Tibial nerve (tissue), 3 donors: ENCODE results near the gene CD2AP.

Source experiments
- POLR2A ChIP-seq, 2 donors: fragments of 450-650 bp; IDR thresholded peaks; one replicate each; pipeline ENCODE4 v1.6.1; 2017; ENCODE audit warnings: antibody characterized with exemption in 2 of 2, mild to moderate bottlenecking in 2 of 2, moderate library complexity in 2 of 2
- TF ChIP-seq, protein P1 (sequence below), 5 experiments: fragments of 200-600 bp in 3 of 5; fragments of 450-650 bp in 2 of 5; sonication (generic) in 3 of 5; IDR thresholded peaks; one replicate each; pipeline ENCODE4 v1.5.1; 2016 to 2019; ENCODE audit warnings: antibody characterized with exemption in 5 of 5, mild to moderate bottlenecking in 3 of 5, moderate library complexity in 2 of 5

DNA sequence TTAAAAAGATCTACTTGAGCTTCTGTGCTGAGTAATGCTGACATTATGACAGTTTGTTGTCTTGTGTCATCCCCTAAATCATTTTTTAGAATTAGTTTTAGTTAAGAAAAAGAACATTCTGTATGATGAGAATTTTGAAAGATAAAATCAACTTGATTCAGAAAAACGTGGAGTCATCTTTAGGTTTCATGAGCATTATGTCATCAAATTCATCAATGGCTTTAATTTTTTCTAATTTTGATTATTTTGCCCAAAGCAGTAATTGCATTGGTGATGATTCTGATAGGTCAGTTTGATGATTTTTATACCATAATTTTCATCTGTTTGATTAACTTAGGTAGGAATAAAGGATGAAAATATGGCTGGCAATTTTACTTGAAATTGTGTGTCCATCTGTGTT is 194.2 kb downstream of the CD2AP start:
- TF ChIP-seq, protein P1, sequence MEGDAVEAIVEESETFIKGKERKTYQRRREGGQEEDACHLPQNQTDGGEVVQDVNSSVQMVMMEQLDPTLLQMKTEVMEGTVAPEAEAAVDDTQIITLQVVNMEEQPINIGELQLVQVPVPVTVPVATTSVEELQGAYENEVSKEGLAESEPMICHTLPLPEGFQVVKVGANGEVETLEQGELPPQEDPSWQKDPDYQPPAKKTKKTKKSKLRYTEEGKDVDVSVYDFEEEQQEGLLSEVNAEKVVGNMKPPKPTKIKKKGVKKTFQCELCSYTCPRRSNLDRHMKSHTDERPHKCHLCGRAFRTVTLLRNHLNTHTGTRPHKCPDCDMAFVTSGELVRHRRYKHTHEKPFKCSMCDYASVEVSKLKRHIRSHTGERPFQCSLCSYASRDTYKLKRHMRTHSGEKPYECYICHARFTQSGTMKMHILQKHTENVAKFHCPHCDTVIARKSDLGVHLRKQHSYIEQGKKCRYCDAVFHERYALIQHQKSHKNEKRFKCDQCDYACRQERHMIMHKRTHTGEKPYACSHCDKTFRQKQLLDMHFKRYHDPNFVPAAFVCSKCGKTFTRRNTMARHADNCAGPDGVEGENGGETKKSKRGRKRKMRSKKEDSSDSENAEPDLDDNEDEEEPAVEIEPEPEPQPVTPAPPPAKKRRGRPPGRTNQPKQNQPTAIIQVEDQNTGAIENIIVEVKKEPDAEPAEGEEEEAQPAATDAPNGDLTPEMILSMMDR (IDR thresholded peaks at IDR 0.05) = no peak
- TF ChIP-seq POLR2A (IDR thresholded peaks at IDR 0.05) = no peak
